NCI-H2081 treated with DMSO at 0.1 percent for 48 hours (cell line): ENCODE results near the gene STXBP5L.
"Not testable (repeated sequence)": the region's sequence is repeated elsewhere in the genome, so short reads cannot be mapped to it uniquely, and the experiment has no call there.

Experiments
- DNase-seq: peaks from one replicate; lab custom pipeline; 2025; lab: John Stamatoyannopoulos, UW

The STXBP5L gene

DNA sequence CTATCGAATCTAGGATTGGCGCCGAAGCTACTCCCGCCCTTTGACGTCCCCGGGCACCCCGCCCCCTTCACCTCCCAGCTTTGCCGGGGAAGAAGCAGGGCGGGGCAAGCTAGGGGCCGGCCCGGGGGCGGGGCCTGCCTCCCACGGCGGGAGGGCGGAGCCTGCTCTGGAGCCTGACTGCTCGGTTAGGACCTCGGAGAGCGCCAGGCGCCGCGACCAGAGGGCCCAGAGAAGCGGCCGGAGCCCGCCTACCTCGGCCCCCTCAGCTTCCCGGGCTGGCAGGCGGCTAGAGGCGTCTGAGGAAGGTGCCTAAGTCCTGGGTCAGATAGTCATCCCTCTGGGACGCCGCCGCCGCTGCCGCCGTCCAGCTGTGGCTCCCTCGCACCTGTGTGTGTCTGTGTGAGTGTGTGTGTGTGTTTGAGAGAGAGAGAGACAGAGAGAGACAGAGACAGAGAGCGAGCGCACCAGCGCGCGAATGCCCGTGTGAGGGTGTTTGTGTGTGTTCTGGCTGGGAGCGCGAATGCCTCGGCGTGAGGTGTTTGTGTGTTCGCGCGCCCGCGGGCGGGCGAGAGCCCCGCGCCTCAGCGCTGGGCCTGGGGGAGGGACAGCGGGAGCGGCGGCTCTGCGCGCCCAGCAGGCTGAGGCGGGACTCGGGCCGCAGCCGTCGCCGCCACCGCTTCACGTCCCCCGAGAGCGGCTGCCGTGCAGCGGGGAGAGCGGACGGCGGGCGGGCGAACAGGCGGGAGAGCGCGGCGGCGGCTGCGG, at the start of gene STXBP5L:
Gene STXBP5L (plus strand): TSS at position 176 of the 765 bp plus-strand sequence. CDS start 1,374 bp downstream, outside the sequence.
- DNase-seq, result no peak

DNA sequence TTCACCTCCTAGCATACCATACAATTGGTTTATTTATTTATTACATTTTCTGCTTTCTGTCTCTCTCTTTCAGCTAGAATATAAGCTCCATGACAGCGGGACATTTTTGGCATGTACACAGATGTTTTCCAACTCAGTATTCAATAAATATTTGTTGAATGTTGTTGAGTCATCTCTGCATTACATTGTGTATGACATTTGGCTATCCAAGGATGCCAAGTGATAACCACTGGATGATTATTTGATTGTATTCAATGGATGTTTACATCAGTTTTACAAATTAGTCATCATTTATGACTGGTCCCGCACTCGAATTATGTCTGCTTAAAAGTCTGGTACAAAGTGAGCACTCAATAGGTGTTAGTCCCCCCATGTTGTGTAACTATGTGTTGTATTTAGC, 49.5 kb upstream of the STXBP5L start:
- no peak for DNase-seq

GRCh38 chr3:120864541-120864940, 43.5 kb upstream of the STXBP5L start:
- DNase-seq, result no peak

DNA sequence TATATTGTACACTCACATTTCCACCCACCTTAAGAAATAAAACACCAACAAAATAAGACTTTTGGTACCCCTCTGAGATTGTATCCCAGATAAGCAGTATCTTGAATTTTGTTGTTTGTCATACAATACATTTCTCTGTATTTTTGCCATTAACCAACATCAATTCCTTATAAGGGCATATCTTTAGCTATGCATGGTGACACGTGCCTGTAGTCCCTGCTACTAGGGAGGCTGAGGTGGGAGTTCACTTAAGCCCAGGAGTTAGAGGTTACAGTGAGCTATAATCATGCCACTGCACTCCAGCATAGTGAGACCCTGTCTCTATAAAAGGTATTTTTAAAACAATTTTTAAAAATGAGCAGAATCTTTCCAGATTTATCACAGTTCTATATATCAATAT, 32.5 kb upstream of the STXBP5L start:
- no peak for DNase-seq

DNA sequence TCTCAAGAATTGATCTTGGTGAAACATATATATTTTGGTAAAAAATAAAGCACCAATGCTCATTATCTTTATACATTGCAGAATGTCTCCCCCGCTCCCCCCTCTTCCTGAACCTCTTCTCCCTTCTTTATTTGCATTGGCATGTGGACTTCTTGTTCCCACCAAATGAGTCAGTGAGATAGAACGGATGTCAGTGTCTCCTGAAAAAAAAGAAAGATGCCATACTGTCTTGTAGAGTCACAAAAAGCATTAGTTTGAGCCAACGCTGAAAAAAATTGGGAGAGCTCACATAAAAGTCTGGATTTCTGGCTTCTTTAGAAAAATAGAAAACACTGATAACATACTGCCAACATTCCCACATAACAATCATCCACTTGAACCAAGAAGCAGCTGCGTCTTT, 32.0 kb upstream of the STXBP5L start:
- DNase-seq, result no peak

- no peak for DNase-seq
These were observed 28.6 kb upstream of the STXBP5L start for GRCh38 chr3:120879411-120879810.

DNA sequence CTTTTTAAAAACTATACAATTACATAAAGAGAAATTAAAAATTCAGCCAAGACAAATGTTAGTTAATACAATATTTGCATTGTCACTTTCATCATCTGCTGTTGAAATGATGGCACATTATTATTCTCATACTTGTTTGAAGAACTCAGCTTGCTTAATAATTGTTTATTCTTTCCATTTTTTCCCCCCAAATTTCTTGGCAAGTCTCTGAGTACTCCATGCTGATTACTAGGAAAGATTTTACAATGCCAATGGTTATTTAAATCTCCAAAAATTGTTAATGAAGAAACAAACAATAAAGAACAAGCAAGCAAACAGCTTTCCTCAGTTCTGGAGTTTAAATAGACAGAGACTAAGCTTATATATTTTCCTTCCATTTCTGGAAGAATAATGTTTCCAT, 15.1 kb upstream of the STXBP5L start:
- no peak for DNase-seq

DNA sequence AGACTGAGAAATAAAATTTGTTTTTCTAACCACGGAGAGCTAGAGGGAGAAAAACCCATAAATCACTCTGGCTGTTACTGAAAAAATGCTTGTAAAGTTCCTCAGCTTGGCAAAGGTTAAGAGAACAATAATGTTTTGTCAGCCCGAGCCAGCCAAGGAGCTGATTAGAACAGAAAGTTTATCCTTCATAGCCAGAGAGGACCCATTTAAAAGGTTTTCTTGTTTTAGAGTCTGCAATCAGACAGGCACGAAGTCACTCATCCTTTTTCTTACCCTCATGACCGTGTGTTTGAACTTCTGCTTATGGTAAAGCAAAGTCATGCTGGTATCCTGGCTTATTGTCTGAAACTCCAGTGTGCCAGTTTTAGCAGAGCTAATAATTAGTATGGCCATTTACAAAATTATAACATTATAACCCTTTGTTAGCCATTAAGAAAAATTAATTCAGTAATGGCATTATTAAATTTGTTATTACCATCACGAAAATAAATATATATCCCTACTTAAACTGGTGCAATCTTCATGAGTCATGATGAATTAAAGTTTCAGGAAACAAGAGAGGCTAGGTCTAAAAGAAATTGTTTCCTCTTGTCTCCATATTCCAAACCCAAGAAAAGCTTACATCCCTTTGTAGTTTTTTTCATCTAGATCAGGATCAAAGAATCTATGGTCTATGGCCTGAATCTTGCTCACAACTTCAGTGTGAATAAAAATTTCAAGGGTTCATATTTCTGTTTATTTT, 13.5 kb upstream of the STXBP5L start:
- DNase-seq, result no peak

DNA sequence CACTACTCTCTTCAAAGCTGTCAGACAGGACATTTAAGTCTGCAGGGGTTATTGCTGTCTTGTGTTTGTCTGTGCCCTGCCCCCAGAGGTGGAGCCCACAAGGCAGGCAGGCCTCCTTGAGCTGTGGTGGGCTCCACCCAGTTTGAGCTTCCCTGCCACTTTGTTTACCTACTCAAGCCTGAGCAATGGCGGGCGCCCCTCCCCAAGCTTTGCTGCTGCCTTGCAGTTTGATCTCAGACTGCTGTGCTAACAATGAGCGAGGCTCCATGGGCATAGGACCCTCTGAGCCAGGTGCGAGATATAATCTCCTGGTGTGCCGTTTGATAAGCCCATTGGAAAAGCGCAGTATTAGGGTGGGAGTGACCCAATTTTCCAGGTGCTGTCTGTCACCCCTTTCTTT, 6.3 kb upstream of the STXBP5L start:
- DNase-seq, result not testable (repeated sequence)

GRCh38 chr3:120903221-120903620, 4.8 kb upstream of the STXBP5L start:
- DNase-seq, result no peak

GRCh38 chr3:120907659-120908029, 361 bp upstream of the STXBP5L start:
- peak; percentile 95 for DNase-seq

DNA sequence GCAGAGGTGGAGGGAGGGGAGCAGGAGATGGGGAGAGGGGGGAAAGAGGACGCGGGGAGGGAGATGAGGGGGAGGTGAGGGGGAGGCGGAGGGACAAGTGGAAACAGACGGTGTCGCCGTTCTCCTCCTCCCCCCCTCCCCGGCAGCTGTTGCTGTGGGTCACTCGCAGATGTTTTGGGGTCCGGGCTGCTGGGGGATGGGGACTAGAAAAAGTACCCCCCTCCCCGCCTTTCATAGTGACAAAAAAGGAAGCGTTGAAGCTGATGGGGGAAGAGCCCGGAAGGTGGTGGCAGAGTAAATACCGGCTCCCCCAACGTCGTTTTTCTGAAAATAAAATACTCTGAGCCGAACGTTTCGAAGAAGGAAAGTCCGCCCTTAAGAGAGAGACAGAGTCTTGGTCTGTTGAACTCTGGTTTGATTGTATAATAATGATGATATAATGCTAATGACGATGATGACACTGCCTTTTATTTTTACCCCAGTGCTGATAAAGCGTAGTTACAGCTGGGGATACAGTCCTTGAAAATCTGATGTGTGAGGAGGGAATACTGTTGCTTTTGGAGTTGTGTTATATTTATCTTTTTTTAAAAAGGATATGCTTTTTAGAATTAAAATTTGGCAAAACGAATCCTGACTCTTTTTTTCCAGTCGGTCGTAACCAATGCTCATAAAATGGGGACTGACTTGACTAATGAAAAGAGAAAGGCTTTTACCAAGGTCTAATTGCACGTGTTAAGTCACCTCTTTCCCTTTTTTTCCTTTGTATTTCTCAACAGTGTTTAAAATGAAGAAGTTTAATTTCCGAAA, 993 bp downstream of the STXBP5L start:
- no peak for DNase-seq

DNA sequence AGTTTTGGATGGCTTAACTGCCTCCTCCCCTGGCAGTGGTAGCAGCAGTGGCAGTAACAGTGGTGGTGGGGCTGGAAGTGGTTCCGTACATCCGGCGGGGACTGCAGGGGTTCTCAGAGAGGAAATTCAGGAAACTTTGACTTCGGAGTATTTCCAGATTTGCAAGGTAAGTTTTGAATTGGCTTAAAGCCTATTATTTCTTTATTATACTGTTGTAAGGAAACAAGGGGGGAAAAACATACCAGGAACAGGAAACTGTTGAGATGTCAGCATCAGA, 1.5 kb downstream of the STXBP5L start:
- no peak for DNase-seq

DNA sequence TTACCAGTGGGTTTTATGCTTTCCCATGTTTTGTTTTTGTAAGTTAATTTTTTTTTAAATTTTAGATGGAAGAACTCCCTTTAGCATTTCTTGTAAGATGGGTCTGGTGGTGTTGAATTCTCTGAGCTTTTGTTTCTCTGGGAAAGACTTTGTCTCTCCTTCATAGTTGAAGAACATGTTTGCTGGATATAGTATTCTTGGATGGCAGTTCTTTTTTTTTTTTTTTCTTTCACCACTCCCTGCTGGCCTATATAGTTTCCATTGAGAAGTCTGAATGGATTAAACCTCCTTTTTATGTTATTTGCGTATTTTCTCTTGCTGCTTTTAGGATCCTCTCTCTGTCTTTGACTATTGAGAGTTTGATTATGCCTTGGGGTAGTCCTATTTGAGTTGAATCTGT, 18.1 kb downstream of the STXBP5L start:
- DNase-seq, result no peak

- no peak for DNase-seq
These were observed 21.0 kb downstream of the STXBP5L start for GRCh38 chr3:120928991-120929390.

DNA sequence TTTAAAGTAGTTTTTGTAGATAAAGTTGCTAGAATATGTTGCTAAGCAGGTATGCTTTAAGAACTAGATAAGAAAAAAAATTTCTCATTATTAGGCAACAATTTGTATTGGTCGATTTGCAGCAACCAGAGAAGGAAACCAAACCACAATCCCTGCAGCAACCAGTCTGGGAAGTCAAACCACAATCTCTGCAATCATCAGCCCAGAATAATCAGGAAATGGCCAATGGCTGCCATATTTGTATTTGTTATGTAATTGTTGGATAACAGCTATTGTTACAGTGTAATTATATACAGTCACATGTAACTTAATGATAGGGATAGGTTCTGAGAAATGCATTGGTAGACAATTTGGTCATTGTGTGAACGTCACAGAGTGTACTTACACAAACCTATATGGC, 23.6 kb downstream of the STXBP5L start:
- peak; percentile 66 for DNase-seq

DNA sequence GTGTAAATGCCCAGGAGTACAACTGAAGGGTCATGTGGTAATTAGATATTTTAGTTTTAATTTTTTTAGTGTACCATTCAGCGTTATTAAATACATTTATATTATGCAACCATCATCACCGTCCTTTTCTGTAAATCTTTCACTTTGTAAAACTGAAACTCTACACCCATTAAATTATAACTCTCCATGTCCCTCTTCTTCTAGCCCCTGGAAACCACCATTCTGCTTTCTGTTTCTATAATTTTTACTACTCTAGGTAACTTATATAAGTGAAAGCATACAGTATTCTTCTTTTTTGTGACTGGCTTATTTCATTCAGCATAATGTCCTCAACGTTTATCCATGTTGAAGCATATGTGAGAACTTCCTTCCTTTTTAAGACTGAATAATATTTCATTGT, 48.1 kb downstream of the STXBP5L start:
- no peak for DNase-seq

DNA sequence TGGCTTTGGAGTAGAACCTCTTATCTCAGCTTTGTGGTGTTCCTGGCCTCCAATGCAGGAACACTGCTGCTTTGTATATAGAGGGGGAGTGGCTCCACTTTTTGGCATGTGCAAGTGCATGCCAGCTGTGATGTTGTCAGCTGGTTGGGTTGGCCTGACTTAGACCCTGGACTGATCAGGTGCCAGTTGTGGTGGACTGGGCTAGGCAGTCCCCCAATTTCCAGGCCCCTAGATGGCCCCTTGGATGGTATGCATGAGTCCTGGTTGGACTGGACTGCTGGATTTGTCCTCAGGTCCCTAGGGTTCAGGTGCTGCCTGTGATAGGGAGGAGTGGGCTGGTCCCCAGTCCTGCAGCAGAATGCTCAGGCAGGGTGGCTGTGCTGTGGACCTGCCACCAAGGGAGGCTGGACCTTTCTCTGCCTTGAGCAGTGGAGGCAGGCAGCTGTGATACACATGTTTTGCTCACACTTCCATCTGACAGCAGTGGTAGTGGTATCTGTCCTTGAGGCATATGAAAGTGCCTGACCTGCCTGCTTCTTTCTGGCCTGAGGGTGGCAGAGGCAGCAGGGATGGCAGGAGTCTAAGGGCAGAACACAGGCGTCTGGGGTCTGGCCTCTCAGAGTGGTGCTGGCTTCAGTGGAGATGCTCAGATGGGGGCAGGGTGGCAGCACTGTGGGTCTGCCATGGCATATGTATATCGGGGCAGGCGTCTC, 74.8 kb downstream of the STXBP5L start:
- DNase-seq, result no peak

GRCh38 chr3:120983321-120983665, 75.3 kb downstream of the STXBP5L start:
- no peak for DNase-seq

- no peak for DNase-seq
These were observed 75.8 kb downstream of the STXBP5L start for GRCh38 chr3:120983841-120984240.

DNA sequence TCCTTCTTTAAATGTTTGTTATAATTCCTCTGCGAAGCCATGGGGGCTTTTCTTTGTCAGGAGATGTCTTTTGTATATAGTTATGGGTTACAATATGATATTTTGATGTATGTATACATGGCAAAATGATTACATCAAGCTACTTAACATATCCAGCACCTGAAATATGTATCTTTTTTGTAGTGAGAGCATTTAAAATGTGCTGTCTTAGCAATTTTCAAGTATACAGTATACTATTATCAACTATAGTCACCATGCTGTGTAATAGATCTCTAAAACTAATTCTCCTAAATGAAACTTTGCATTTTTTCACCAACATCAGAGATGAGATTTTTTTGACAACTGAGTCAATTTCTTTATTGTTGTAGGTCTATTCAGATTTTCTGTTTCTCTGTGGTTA, 77.2 kb downstream of the STXBP5L start:
- DNase-seq, result no peak

GRCh38 chr3:120988994-120989393, 81.0 kb downstream of the STXBP5L start:
- no peak for DNase-seq
